Measurements from ENCODE around the gene HORMAD2. TPM values are rescaled to one million over a fixed set of nuclear protein-coding genes. Genes with fewer than 3 reads are reported as not detected.

HORMAD2 gene
- total RNA-seq, 2 experiments from 2014 or later = not detected

DNA sequence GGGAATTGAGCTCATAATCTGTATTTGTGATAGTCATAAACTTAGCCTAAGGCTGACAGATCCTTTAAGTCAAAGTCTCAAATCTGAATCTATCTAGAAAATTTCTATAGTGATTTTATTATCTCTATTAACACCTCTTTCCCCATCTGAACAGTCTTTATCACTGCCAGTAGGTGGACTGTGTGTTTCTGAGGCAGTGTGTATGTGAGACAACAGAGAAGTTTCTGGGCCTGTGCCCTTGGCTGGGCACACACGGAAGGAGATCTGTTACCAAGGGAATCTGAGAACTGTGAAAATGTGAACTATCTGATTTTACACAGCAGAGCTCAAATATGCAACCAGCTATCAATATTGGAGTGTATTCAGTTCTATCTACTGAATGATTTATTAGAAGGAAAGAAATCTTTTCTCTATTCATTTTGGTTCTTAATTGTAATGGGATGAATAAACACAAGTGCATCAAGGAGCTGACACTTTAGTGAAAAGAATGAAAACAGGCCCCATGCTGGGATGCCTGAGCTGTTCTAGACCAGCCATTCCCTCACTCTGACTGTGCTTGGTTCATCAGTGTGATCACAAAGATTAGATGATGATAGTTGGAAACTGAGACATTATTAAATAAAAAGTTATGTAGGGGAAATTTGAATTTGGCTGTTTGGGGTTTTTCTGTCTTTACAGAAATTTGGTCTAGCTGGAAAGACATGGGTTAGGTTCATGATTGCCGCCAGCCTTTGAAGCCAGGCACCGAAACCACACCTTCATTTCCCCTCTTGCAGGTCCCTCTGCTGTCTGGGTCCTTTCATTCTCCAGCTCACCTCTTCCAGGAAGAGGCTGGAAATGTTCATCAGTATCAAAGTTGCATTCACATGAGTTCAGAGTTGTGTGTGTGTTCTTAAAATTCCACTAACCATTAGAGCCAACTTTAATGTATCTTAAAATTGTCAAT lies 98.2 kb downstream of the HORMAD2 start:
- CTCF ChIA-PET = interaction anchor here (0.6 to 2.8 kb wide), 19 partner anchors 11 to 102 kb away, joined by 3 to 26 read pairs (median 4); no protein-coding TSS in a partner anchor
- H3K9me3 Mint-ChIP-seq = no peaks in the 10 kb centered on the region
- H3K36me3 Mint-ChIP-seq (ENCODE audit: low read depth) = no peaks in the 10 kb centered on the region
- peaks cover 74% of the 10 kb centered on the region for H3K4me1 Mint-ChIP-seq (ENCODE audit: low read depth)
- intact Hi-C loops (cut with micrococcal nuclease) = loop anchor here (1.0 kb wide), 6 partner anchors 8 to 68 kb away; partner anchors contain the start of gene LIF
- no peaks in the 10 kb centered on the region for H3K27me3 Mint-ChIP-seq (ENCODE audit: low read depth)
- H3K4me3 Mint-ChIP-seq = peak overlapping the region; percentile 23
- peak; percentile 87 for DNase-seq
- peak overlapping the region; percentile 99 for H3K27ac Mint-ChIP-seq

DNA sequence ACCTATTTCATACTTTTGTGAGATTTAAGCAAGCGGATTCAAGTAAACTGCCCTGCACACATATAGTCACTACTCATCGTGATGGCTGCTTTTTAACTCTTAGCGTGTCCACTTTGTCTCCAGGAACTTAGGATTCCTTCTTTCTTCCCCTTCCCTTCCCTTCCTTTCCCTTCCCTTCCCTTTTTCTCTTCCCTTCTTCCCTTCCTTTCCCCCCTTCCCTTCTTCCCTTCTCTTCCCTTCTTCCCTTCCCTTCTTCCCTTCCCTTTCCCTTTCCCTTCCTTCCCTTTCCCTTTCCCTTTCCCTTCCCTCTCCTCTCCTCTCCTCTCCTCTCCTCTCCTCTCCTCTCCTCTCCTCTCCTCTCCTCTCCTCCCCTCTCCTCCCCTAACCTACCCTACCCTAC lies 100.4 kb downstream of the HORMAD2 start:
- no peaks in the 10 kb centered on the region for H3K9me3 Mint-ChIP-seq
- intact Hi-C loops (cut with micrococcal nuclease) = no loop called here
- H3K27me3 Mint-ChIP-seq (ENCODE audit: low read depth) = no peaks in the 10 kb centered on the region
- CTCF ChIA-PET = interaction anchor here (0.9 to 1.4 kb wide), 4 partner anchors 12 to 74 kb away, joined by 3 to 5 read pairs (median 4); no protein-coding TSS in a partner anchor
- no peak overlapping the region for H3K4me3 Mint-ChIP-seq
- peak overlapping the region; percentile 99 for H3K27ac Mint-ChIP-seq
- DNase-seq = no peak
- H3K36me3 Mint-ChIP-seq (ENCODE audit: low read depth) = no peaks in the 10 kb centered on the region
- peaks cover 88% of the 10 kb centered on the region for H3K4me1 Mint-ChIP-seq (ENCODE audit: low read depth)

- Mint-ChIP-seq H3K27me3 (ENCODE audit: low read depth) (no peaks in the 10 kb centered on the region), H3K4me3 (no peak overlapping the region), H3K36me3 (ENCODE audit: low read depth) (no peaks in the 10 kb centered on the region), H3K27ac (peak overlapping the region; percentile 80), H3K9me3 (no peaks in the 10 kb centered on the region), H3K4me1 (ENCODE audit: low read depth) (peaks cover 87% of the 10 kb centered on the region)
- no peak for DNase-seq
- CTCF ChIA-PET = interaction anchor here (0.9 to 1.5 kb wide), 8 partner anchors 10 to 106 kb away, joined by 3 to 5 read pairs (median 4); no protein-coding TSS in a partner anchor
- intact Hi-C loops (cut with micrococcal nuclease) = no loop called here
These were observed 101.4 kb downstream of the HORMAD2 start for GRCh38 chr22:30181459-30182349.

DNA sequence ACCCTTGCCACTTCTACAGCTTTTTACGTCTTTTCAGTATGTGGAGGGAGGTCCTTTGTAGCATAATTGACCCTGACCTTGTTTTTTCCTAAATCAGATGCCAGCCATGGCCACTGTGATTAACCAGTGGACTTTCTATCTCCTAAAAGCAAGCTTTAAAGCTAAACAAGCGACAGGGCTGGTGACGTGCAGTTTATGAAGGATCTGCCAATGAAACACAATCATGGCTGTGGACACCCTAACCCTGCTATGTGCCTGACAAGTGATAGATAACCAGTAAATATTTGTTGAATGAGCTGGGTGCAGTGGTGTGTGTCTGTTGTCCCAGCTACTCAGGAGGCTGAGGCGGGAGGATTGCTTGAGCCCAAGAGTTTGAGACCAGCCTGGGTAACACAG lies 102.1 kb downstream of the HORMAD2 start:
- H3K27ac Mint-ChIP-seq = peak overlapping the region; percentile 80
- intact Hi-C loops (cut with micrococcal nuclease) = no loop called here
- CTCF ChIA-PET = interaction anchor here (1.1 to 1.5 kb wide), 4 partner anchors 9 to 81 kb away, joined by 3 to 4 read pairs (median 4); no protein-coding TSS in a partner anchor
- H3K4me1 Mint-ChIP-seq (ENCODE audit: low read depth) = peaks cover 88% of the 10 kb centered on the region
- H3K4me3 Mint-ChIP-seq = no peak overlapping the region
- H3K9me3 Mint-ChIP-seq = no peaks in the 10 kb centered on the region
- no peaks in the 10 kb centered on the region for H3K27me3 Mint-ChIP-seq (ENCODE audit: low read depth)
- no peaks in the 10 kb centered on the region for H3K36me3 Mint-ChIP-seq (ENCODE audit: low read depth)
- no peak for DNase-seq

GRCh38 chr22:30182815-30183214 lies 102.6 kb downstream of the HORMAD2 start:
- H3K9me3 Mint-ChIP-seq = no peaks in the 10 kb centered on the region
- intact Hi-C loops (cut with micrococcal nuclease) = no loop called here
- no peak for DNase-seq
- H3K36me3 Mint-ChIP-seq (ENCODE audit: low read depth) = no peaks in the 10 kb centered on the region
- no peak overlapping the region for H3K4me3 Mint-ChIP-seq
- no peaks in the 10 kb centered on the region for H3K27me3 Mint-ChIP-seq (ENCODE audit: low read depth)
- H3K4me1 Mint-ChIP-seq (ENCODE audit: low read depth) = peaks cover 88% of the 10 kb centered on the region
- peak overlapping the region; percentile 93 for H3K27ac Mint-ChIP-seq
- CTCF ChIA-PET = interaction anchor here (0.6 to 1.2 kb wide), 3 partner anchors 8 to 595 kb away, joined by 4 to 5 read pairs (median 4); no protein-coding TSS in a partner anchor

DNA sequence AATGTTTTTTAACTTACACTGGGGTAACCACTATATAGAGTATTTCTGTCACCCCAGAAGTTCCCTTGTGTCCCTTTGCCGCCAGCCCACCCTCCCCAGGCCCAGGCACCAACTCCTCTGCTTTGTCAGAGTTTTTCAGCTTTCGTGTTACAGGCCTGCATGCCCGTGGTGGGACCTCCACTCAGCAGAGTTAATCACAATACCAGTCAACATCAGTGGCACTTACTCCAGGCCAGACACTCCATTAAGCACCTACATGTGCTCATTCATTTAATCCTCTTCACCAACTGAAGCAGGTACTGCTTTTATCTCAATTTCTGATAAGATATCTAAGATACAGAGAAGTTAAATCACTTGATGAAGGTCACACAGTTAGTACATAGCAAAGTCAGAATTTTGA lies 103.0 kb downstream of the HORMAD2 start:
- peak overlapping the region; percentile 93 for H3K27ac Mint-ChIP-seq
- DNase-seq = no peak
- H3K27me3 Mint-ChIP-seq (ENCODE audit: low read depth) = no peaks in the 10 kb centered on the region
- no peaks in the 10 kb centered on the region for H3K9me3 Mint-ChIP-seq
- intact Hi-C loops (cut with micrococcal nuclease) = no loop called here
- H3K36me3 Mint-ChIP-seq (ENCODE audit: low read depth) = no peaks in the 10 kb centered on the region
- CTCF ChIA-PET = interaction anchor here (0.6 to 1.2 kb wide), 2 partner anchors 80 to 596 kb away, joined by 4 to 5 read pairs; no protein-coding TSS in a partner anchor
- peaks cover 86% of the 10 kb centered on the region for H3K4me1 Mint-ChIP-seq (ENCODE audit: low read depth)
- H3K4me3 Mint-ChIP-seq = no peak overlapping the region

GRCh38 chr22:30183861-30184278 lies 103.6 kb downstream of the HORMAD2 start:
- intact Hi-C loops (cut with micrococcal nuclease) = loop anchor here (2.0 kb wide), 1 partner anchor 17 kb away; no protein-coding TSS in a partner anchor
- no peak overlapping the region for H3K4me3 Mint-ChIP-seq
- H3K27me3 Mint-ChIP-seq (ENCODE audit: low read depth) = no peaks in the 10 kb centered on the region
- H3K9me3 Mint-ChIP-seq = no peaks in the 10 kb centered on the region
- peak overlapping the region; percentile 93 for H3K27ac Mint-ChIP-seq
- CTCF ChIA-PET = interaction anchor here (0.6 kb wide), 1 partner anchor 26 kb away, joined by 4 read pairs; no protein-coding TSS in a partner anchor
- peaks cover 87% of the 10 kb centered on the region for H3K4me1 Mint-ChIP-seq (ENCODE audit: low read depth)
- DNase-seq = no peak
- H3K36me3 Mint-ChIP-seq (ENCODE audit: low read depth) = no peaks in the 10 kb centered on the region

DNA sequence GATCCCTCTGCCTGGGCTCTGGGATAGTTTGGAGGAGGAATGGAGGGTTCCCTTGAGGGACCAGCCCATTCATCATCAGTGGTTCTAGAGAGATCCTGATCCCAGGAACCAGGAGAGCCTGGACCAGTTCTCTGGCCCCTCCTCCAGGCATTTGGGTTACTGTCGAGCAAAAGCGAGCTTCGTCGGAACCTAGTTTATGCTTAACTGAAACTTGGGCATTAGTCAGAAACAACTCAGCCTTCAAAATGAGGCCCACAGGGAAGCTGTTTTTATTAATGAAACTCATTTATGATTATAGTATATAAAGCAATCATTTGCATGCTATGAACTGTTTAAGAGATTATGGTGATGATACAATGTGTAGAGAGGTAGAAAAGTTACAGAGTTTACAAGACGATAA lies 104.9 kb downstream of the HORMAD2 start:
- Mint-ChIP-seq H3K36me3 (ENCODE audit: low read depth) (no peaks in the 10 kb centered on the region), H3K9me3 (no peaks in the 10 kb centered on the region), H3K4me3 (peak overlapping the region; percentile 34), H3K27me3 (ENCODE audit: low read depth) (no peaks in the 10 kb centered on the region), H3K4me1 (ENCODE audit: low read depth) (peaks cover 85% of the 10 kb centered on the region), H3K27ac (peak overlapping the region; percentile 93)
- CTCF ChIA-PET = interaction anchor here (0.6 to 1.3 kb wide), 7 partner anchors 11 to 77 kb away, joined by 3 to 9 read pairs (median 5); no protein-coding TSS in a partner anchor
- intact Hi-C loops (cut with micrococcal nuclease) = loop anchor here (1.0 to 5.0 kb wide), 3 partner anchors 11 to 127 kb away; no protein-coding TSS in a partner anchor
- peak; percentile 60 for DNase-seq

DNA sequence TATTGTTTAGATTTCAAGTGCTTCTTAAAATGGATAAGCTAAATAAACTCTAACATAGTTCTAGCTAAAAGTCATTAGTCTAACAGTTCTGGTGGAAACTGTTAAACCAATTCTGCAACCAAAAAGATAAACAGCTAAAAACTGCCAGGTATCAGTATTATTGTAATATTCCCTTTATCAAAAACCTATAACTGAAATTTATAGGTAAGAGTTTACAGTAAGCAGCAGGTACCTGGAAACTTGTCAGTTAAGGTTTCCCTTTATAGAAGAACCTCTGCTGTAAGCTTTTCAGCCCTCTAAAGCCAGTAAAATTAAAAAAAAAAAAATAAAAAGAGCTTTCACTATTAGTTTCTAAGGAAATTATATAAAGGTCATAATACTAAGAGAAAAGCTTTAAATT lies 105.3 kb downstream of the HORMAD2 start:
- Mint-ChIP-seq H3K4me3 (no peak overlapping the region), H3K36me3 (ENCODE audit: low read depth) (no peaks in the 10 kb centered on the region), H3K27me3 (ENCODE audit: low read depth) (no peaks in the 10 kb centered on the region), H3K9me3 (no peaks in the 10 kb centered on the region), H3K27ac (peak overlapping the region; percentile 93), H3K4me1 (ENCODE audit: low read depth) (peaks cover 85% of the 10 kb centered on the region)
- intact Hi-C loops (cut with micrococcal nuclease) = loop anchor here (1.0 to 5.0 kb wide), 3 partner anchors 11 to 127 kb away; no protein-coding TSS in a partner anchor
- DNase-seq = no peak
- CTCF ChIA-PET = interaction anchor here (0.6 to 1.3 kb wide), 7 partner anchors 11 to 78 kb away, joined by 3 to 9 read pairs (median 5); no protein-coding TSS in a partner anchor

- H3K9me3 Mint-ChIP-seq = no peaks in the 10 kb centered on the region
- H3K4me3 Mint-ChIP-seq = no peak overlapping the region
- H3K4me1 Mint-ChIP-seq (ENCODE audit: low read depth) = peaks cover 87% of the 10 kb centered on the region
- CTCF ChIA-PET = interaction anchor here (0.6 to 1.3 kb wide), 7 partner anchors 10 to 78 kb away, joined by 3 to 9 read pairs (median 5); no protein-coding TSS in a partner anchor
- H3K27me3 Mint-ChIP-seq (ENCODE audit: low read depth) = no peaks in the 10 kb centered on the region
- no peak for DNase-seq
- H3K27ac Mint-ChIP-seq = peak overlapping the region; percentile 76
- intact Hi-C loops (cut with micrococcal nuclease) = loop anchor here (1.0 to 5.0 kb wide), 2 partner anchors 8 to 126 kb away; no protein-coding TSS in a partner anchor
- H3K36me3 Mint-ChIP-seq (ENCODE audit: low read depth) = no peaks in the 10 kb centered on the region
These were observed 105.8 kb downstream of the HORMAD2 start for GRCh38 chr22:30186041-30186440.

DNA sequence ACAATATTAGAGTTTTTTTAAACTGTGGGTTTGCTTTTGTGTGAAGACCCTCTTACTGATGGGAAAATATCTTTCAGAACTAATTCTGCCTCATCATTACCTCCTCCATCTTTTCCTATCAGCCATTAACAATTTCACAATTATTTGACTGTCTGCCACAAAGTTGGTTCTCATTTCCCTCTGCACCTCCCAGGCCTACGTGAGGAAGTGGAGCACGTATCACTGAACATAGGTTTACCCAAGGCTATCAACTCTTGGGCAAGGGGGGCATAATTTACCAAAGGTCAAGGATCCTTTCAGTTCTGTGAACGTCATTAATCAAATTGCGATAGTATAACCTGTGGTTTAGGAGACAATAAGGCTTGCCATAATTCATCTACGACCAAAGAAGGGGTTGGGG lies 106.2 kb downstream of the HORMAD2 start:
- intact Hi-C loops (cut with micrococcal nuclease) = loop anchor here (1.0 to 5.0 kb wide), 2 partner anchors 8 to 126 kb away; no protein-coding TSS in a partner anchor
- no peaks in the 10 kb centered on the region for H3K9me3 Mint-ChIP-seq
- peak overlapping the region; percentile 76 for H3K27ac Mint-ChIP-seq
- H3K4me1 Mint-ChIP-seq (ENCODE audit: low read depth) = peaks cover 87% of the 10 kb centered on the region
- DNase-seq = no peak
- H3K36me3 Mint-ChIP-seq (ENCODE audit: low read depth) = no peaks in the 10 kb centered on the region
- CTCF ChIA-PET = no interaction called here
- H3K27me3 Mint-ChIP-seq (ENCODE audit: low read depth) = no peaks in the 10 kb centered on the region
- H3K4me3 Mint-ChIP-seq = no peak overlapping the region

All from activated naive CD4-positive, alpha-beta T cell treated with anti-CD3 and anti-CD28 coated beads for 36 hours (primary cell).